SK-N-MC (cell line): ENCODE results near the gene RNF225.
"Not testable (repeated sequence)": the region's sequence is repeated elsewhere in the genome, so short reads cannot be mapped to it uniquely, and the experiment has no call there.

Experiments used
- EZH2 ChIP-seq: fragments of 200-600 bp; sonication (generic); IDR thresholded peaks from one replicate; pipeline ENCODE4 v1.6.1; 2017; ENCODE audit warnings: antibody characterized with exemption
- POLR2AphosphoS5 ChIP-seq: IDR thresholded peaks from 2 replicates; pipeline ENCODE4 v1.6.1; 2012; ENCODE audit warnings: mild to moderate bottlenecking, low read depth, low read length, borderline replicate concordance

- not testable (repeated sequence) for TF ChIP-seq EZH2, POLR2AphosphoS5
These were observed 47.5 kb downstream of the RNF225 start for GRCh38 chr19:58442986-58443385.
